ENCODE measurements around the gene GINS1. TPM values are rescaled to one million over a fixed set of nuclear protein-coding genes. Genes with fewer than 3 reads are reported as not detected.

Gene GINS1
- total RNA-seq (1 to 10 TPM in 7 of 9 donors, under 1 TPM in 2; 0.30 to 7.0 (median 1.3) TPM), polyA plus RNA-seq (1 to 10 TPM in 1 of 3 donors, under 1 TPM in 2; 0.30 to 1.6 (median 0.56) TPM)
- long read RNA-seq, donor 1: 0 reads
- long read RNA-seq, donor 2: 0 reads
- long read RNA-seq, donor 3: 0 reads
- long read RNA-seq, donor 4: 0 reads
- long read RNA-seq, donor 5, partial matches to known transcripts: 0 of 1 reads
- long read RNA-seq, donor 5, other reads (novel, unspliced or antisense): 0 of 1 reads
- long read RNA-seq, donor 6: 0 reads
- long read RNA-seq, donor 7: 0 reads
- long read RNA-seq, donor 8, partial matches to known transcripts: 0 of 2 reads
- long read RNA-seq, donor 8, other reads (novel, unspliced or antisense): 0 of 2 reads
- long read RNA-seq, donor 9: 0 reads
- long read RNA-seq, donor 10: 0 reads

GRCh38 chr20:25407311-25408169 is at the start of gene GINS1:
Gene GINS1 (plus strand): TSS chr20:25407673. CDS start chr20:25407821, 148 bp downstream.
- 1 to 2% (median 1%) methylated on average over 20 to 56 of the region's 56 CpGs for WGBS, 4 donors
- Histone ChIP-seq H3K4me3 (peak within 1 kb of the TSS in 3 of 4 donors; percentile 49 to 68 (median 67)), H3K4me1 (replicated peaks in 1 of 2) (peaks cover 6 to 8% of the 10 kb centered on the region in 2 donors), H3K27me3 (no peaks in the 10 kb centered on the region), H3K36me3 (replicated peaks in 1 of 2) (no peaks in the 10 kb centered on the region), H3K27ac (peak within 1 kb of the TSS in 3 of 5 donors; percentile 36 to 60 (median 55)), H3K9me3 (replicated peaks in 1 of 3) (no peaks in the 10 kb centered on the region)
- TF ChIP-seq CTCF (IDR thresholded peaks at IDR 0.05): no peak
- TF ChIP-seq POLR2A (IDR thresholded peaks at IDR 0.05): peak in 1 of 2 donors; percentile 33
- intact Hi-C loops (cut with DNase I): no loop called here
- DNase-seq: peak; percentile 64 to 87 (median 79)

DNA sequence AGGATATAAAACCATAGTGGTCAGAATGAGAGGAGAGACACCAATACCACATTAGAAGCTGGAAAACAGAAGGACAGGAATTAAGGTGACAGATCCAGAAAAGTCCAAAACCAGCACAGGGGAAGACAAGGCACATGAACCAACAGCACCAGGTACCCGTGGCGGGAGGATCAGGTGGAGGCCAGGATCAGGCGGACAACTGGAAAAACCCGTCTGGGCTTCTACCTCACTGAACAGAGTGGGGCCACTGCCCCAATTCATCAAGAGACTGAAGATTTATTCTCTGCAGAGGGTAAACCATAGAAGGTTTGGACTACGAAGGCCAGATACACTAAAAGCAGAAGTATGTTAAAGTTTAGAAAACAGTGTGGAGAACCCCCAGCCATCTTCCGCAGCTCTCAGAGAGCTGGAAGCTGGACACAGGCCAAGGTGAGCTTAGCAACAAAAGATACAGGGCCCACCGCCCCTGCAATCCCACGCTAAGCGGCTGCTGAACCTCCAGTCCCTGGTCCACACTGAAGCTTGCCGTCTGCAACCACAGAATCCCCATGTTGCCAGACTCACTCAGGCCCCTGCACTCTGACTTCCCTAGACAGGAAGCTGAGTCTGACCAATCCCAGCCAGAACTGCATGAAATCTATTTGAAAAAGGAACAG is 46.7 kb upstream of the GINS1 start:
- intact Hi-C loops (cut with DNase I): no loop called here

DNA sequence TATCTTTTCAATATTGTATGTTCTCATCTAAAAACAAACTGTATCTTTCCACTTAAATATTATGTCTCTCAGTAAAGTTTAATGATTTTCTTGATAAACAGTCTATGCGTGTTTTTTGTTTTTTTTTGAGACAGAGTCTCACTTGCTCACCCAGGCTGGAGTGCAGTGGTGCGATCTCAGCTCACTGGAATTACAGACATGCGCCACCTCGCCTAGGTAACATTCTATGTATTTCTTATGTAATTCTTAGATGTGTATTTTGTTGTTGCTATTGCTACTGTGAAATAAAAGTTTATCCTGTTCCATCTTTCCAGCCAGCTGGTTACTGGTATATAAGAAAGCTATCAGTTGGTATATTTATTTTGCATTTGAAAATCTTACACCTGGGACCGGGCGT is 46.2 kb upstream of the GINS1 start:
- H3K4me1 ChIP-seq (replicated peaks in 1 of 2): peaks cover 0 to 3% of the 10 kb centered on the region in 2 donors
- H3K36me3 ChIP-seq (replicated peaks in 1 of 2): no peaks in the 10 kb centered on the region
- H3K4me3 ChIP-seq: no peak overlapping the region
- no peak for DNase-seq
- intact Hi-C loops (cut with DNase I): no loop called here
- no peaks in the 10 kb centered on the region for H3K9me3 ChIP-seq (replicated peaks in 1 of 3)
- peak overlapping the region in 1 of 5 donors; percentile 27 for H3K27ac ChIP-seq
- TF ChIP-seq CTCF (IDR thresholded peaks at IDR 0.05): no peak
- TF ChIP-seq POLR2A (IDR thresholded peaks at IDR 0.05): no peak
- WGBS, 4 donors: 89 to 95% (median 92%) methylated on average over 6 of the region's 6 CpGs
- H3K27me3 ChIP-seq: no peaks in the 10 kb centered on the region

More for the DNA sequence above, 46.7 kb upstream of the GINS1 start:
- H3K9me3 ChIP-seq (replicated peaks in 1 of 3): no peaks in the 10 kb centered on the region
- peak in 1 of 7 donors; percentile 10 for DNase-seq
- 59 to 75% (median 68%) methylated on average over 10 of the region's 10 CpGs for WGBS, 4 donors
- H3K27me3 ChIP-seq: no peaks in the 10 kb centered on the region
- no peaks in the 10 kb centered on the region for H3K36me3 ChIP-seq (replicated peaks in 1 of 2)
- TF ChIP-seq CTCF (IDR thresholded peaks at IDR 0.05): no peak
- no peak for TF ChIP-seq POLR2A (IDR thresholded peaks at IDR 0.05)
- no peak overlapping the region for H3K4me3 ChIP-seq
- peaks cover 0 to 6% of the 10 kb centered on the region in 2 donors for H3K4me1 ChIP-seq (replicated peaks in 1 of 2)
- peak overlapping the region in 2 of 5 donors; percentile 27 to 50 for H3K27ac ChIP-seq
